ENCODE results near the gene C22orf23.
"Not testable (repeated sequence)": the region's sequence is repeated elsewhere in the genome, so short reads cannot be mapped to it uniquely, and the experiment has no call there.

- TF ChIP-seq POLR2A, CTCF, EP300 (IDR thresholded peaks at IDR 0.05): not testable (repeated sequence)
These were observed 6.1 kb downstream of the C22orf23 start for GRCh38 chr22:37947142-37947795.

Measured in ovary (tissue), 3 donors.